ENCODE results near the gene RHEB. TPM values are rescaled to one million over a fixed set of nuclear protein-coding genes. Genes with fewer than 3 reads are reported as not detected.

The RHEB gene
- total and polyA plus RNA-seq, 2 of the 4 experiments (the other 2 are of a cell fraction): 19.7 to 67.2 TPM

DNA sequence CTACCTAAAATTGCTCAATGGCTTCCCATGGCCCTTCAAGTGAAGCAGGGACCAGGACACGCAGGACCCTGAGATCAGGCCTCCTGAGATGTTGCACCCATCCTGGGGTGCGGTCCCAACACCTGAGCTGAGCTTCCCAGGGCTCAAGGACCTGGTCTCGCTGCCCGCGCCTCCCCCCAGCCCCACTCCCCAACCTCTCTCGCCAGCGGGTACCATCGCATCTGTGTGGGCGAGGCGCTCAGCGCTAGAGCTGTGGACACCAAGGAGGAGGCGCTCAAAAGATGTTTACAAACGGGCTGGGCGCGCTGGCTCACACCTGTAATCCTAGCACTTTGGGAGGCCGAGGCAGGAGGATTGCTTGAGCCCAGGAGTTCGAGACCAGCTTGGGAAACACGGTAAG, 72.4 kb downstream of the RHEB start:
- H3K9ac ChIP-seq (ENCODE audit: low read depth, low read length): no peak overlapping the region
- H3K9me3 ChIP-seq (ENCODE audit: control insufficient read depth, insufficient read depth, low read length): no peaks in the 10 kb centered on the region
- H3K27me3 ChIP-seq (ENCODE audit: control insufficient read depth, insufficient read depth, low read length): peaks cover 3% of the 10 kb centered on the region
- dilution Hi-C loops (cut with HindIII; ENCODE audit: low sequenced_read_pairs, unreplicated experiment): no loop called here
- TF ChIP-seq FOS (IDR thresholded peaks at IDR 0.05; ENCODE audit: low read depth, low read length) (no peak), CEBPB (IDR thresholded peaks at IDR 0.05; ENCODE audit: low read depth, low read length) (no peak), SMC3 (IDR thresholded peaks at IDR 0.05; ENCODE audit: low read depth, low read length) (no peak), CHD1 (IDR thresholded peaks at IDR 0.05; ENCODE audit: low read depth, low read length) (no peak), NFE2L2 (IDR thresholded peaks at IDR 0.05; ENCODE audit: low read depth, low read length) (no peak), MXI1 (IDR thresholded peaks at IDR 0.05; ENCODE audit: borderline replicate concordance, low read depth, low read length) (no peak), RCOR1 (IDR thresholded peaks at IDR 0.05; ENCODE audit: insufficient replicate concordance, low read length) (no peak), BHLHE40 (IDR thresholded peaks at IDR 0.05; ENCODE audit: low read depth, low read length) (no peak), MAFK (IDR thresholded peaks at IDR 0.05; ENCODE audit: low read depth, low read length) (no peak), MAZ (IDR thresholded peaks at IDR 0.05; ENCODE audit: borderline replicate concordance, low read depth, low read length) (no peak), RFX5 (IDR thresholded peaks at IDR 0.05; ENCODE audit: low read depth, low read length) (no peak)
- TF ChIP-seq, protein P1, sequence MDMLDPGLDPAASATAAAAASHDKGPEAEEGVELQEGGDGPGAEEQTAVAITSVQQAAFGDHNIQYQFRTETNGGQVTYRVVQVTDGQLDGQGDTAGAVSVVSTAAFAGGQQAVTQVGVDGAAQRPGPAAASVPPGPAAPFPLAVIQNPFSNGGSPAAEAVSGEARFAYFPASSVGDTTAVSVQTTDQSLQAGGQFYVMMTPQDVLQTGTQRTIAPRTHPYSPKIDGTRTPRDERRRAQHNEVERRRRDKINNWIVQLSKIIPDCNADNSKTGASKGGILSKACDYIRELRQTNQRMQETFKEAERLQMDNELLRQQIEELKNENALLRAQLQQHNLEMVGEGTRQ (IDR thresholded peaks at IDR 0.05; ENCODE audit: low read depth, low read length): no peak
- TF ChIP-seq, protein P2, sequence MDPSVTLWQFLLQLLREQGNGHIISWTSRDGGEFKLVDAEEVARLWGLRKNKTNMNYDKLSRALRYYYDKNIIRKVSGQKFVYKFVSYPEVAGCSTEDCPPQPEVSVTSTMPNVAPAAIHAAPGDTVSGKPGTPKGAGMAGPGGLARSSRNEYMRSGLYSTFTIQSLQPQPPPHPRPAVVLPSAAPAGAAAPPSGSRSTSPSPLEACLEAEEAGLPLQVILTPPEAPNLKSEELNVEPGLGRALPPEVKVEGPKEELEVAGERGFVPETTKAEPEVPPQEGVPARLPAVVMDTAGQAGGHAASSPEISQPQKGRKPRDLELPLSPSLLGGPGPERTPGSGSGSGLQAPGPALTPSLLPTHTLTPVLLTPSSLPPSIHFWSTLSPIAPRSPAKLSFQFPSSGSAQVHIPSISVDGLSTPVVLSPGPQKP (IDR thresholded peaks at IDR 0.05; ENCODE audit: borderline replicate concordance, low read depth, low read length): no peak
- TF ChIP-seq, protein P3, sequence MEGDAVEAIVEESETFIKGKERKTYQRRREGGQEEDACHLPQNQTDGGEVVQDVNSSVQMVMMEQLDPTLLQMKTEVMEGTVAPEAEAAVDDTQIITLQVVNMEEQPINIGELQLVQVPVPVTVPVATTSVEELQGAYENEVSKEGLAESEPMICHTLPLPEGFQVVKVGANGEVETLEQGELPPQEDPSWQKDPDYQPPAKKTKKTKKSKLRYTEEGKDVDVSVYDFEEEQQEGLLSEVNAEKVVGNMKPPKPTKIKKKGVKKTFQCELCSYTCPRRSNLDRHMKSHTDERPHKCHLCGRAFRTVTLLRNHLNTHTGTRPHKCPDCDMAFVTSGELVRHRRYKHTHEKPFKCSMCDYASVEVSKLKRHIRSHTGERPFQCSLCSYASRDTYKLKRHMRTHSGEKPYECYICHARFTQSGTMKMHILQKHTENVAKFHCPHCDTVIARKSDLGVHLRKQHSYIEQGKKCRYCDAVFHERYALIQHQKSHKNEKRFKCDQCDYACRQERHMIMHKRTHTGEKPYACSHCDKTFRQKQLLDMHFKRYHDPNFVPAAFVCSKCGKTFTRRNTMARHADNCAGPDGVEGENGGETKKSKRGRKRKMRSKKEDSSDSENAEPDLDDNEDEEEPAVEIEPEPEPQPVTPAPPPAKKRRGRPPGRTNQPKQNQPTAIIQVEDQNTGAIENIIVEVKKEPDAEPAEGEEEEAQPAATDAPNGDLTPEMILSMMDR (conservative IDR thresholded peaks at IDR 0.05; ENCODE audit: low read depth, low read length): no peak
- H3K27ac ChIP-seq (ENCODE audit: insufficient read depth, low read length): no peak overlapping the region
- BruUV-seq (replicated peaks): no TSS peak
- no peak overlapping the region for H2BK120ac ChIP-seq (ENCODE audit: low read depth, low read length)
- H3K79me1 ChIP-seq (ENCODE audit: low read depth in 1 of 2, low read length in 2 of 2): no peaks in the 10 kb centered on the region
- no peak overlapping the region for H3K56ac ChIP-seq (ENCODE audit: extremely low read depth, insufficient read depth, low read length)
- no peak overlapping the region for H3K4ac ChIP-seq (ENCODE audit: low read depth, low read length)
- ATAC-seq (ENCODE audit: low read depth) (no peak), DNase-seq (no peak)
- intact Hi-C loops (cut with micrococcal nuclease): no loop called here
- H3K18ac ChIP-seq (ENCODE audit: low read depth, low read length): no peak overlapping the region
- H2BK5ac ChIP-seq (ENCODE audit: low read depth, low read length, poor library complexity, severe bottlenecking): no peak overlapping the region
- H4K5ac ChIP-seq (ENCODE audit: low read depth, low read length): no peak overlapping the region
- H4K91ac ChIP-seq (ENCODE audit: insufficient read depth, low read depth, low read length): no peak overlapping the region
- H2AFZ ChIP-seq (replicated peaks; ENCODE audit: low read length, poor library complexity): no peak overlapping the region
- H3K14ac ChIP-seq (replicated peaks; ENCODE audit: low read depth, low read length): no peak overlapping the region
- H3K36me3 ChIP-seq (ENCODE audit: control insufficient read depth, insufficient read depth, low read length): no peaks in the 10 kb centered on the region
- H2AK9ac ChIP-seq (replicated peaks; ENCODE audit: low read depth, low read length, poor library complexity): no peak overlapping the region
- no peak overlapping the region for H3K23ac ChIP-seq (ENCODE audit: low read depth, low read length)
- no peak overlapping the region for H3K4me3 ChIP-seq (ENCODE audit: insufficient read depth, low read depth, low read length)
- in situ Hi-C loops (cut with MboI; ENCODE audit: low sequenced_read_pairs): loop anchor here (5.0 kb wide), 1 partner anchor 80 kb away; no protein-coding TSS in a partner anchor
- H2AK5ac ChIP-seq (ENCODE audit: low read depth, low read length): no peak overlapping the region; the same call in 1 of the 2 replicates
- no peaks in the 10 kb centered on the region for H3K9me1 ChIP-seq (ENCODE audit: insufficient read depth, low read length)
- no peaks in the 10 kb centered on the region for H4K20me1 ChIP-seq (ENCODE audit: insufficient read depth, low read length)
- POLR2A ChIA-PET (ENCODE audit: unreplicated experiment): no interaction called here
- no peak overlapping the region for H2BK20ac ChIP-seq (ENCODE audit: low read depth, low read length)
- H2BK15ac ChIP-seq (ENCODE audit: low read depth, low read length): no peak overlapping the region
- H3K4me2 ChIP-seq (ENCODE audit: low read depth, low read length): no peak overlapping the region
- CTCF ChIA-PET: interaction anchor here (0.6 to 2.2 kb wide), 2 partner anchors 106 to 185 kb away, joined by 3 to 4 read pairs; partner anchors contain the start of gene NUB1
- no peaks in the 10 kb centered on the region; the same call in 1 of the 2 replicates for H3K4me1 ChIP-seq (ENCODE audit: control insufficient read depth, insufficient read depth, low read length)
- no peak overlapping the region for H4K8ac ChIP-seq (ENCODE audit: low read depth in 2 of 2, low read length in 2 of 2)
- WGBS, 2 experiments (ENCODE audit: extremely low coverage in 2 of 2, insufficient read length in 1 of 2): no CpG with 5 or more reads among the region's 18 CpGs
